HG03135 (cell line): ENCODE measurements around the gene POLA2.
"Not testable (repeated sequence)": the region's sequence is repeated elsewhere in the genome, so short reads cannot be mapped to it uniquely, and the experiment has no call there.

Experiments
- ATAC-seq: cut with Tn5 transposase; IDR thresholded peaks from one replicate; pipeline ENCODE4 v1.9.1; 2021; ENCODE audit warnings: mild to moderate bottlenecking, moderate library complexity; ENCODE audit not compliant: unreplicated experiment

Gene POLA2

DNA sequence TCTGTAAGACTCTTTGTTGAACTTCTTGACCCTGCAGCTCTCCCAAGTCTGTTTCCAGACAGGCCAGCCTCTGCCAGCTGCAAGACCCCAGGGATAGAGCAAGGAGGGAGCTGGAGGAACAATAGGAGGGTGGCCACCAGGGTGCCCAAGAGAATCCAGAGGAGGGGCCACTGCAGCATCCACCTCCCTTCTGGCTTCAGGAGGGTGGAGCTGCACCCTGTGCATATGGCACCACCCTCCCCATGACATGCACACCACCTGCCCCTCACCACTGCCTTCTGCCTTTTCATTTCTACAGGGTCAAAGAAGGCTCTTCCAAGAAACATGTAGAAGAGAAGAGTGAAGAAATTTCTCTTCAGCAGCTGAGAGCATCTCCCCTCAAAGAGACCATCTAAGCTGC, 20.1 kb upstream of the POLA2 start:
- no peak for ATAC-seq

DNA sequence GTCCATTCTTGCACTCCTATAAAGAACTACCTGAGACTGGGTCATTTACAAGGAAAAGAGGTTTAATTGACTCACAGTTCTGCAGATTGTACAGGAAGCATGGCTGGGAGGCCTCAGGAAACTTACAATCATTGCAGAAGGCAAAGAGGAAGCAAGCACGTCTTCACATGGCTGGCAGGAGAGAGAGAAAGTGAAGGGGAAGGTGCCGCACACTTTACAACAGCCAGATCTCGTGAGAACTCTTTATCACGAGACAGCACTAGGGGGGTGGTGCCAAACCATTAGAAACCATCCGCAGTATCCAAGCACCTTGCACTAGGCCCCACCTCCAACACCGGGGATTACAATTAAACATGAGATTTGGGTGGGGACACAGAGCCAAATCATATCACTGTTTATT, 19.4 kb upstream of the POLA2 start:
- no peak for ATAC-seq

DNA sequence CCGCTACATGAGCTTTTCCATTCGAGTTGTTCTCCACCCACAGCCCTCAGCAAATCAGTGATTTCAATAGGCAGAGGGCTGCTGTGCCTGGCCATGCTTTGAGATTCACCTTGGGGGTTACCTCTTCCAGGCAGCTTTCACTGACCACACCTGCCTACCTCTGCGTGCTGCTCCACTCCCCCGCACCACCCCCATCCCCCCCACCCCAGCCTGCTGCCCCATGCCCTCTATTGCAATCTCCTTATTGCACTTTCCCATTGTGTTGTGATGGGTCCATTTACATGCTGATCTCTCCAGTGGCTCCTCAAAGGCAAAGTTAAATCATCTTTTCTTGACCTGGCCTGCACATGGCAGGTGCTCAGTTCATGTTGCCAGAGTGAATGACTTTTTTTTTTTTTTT, 18.0 kb upstream of the POLA2 start:
- ATAC-seq = no peak

DNA sequence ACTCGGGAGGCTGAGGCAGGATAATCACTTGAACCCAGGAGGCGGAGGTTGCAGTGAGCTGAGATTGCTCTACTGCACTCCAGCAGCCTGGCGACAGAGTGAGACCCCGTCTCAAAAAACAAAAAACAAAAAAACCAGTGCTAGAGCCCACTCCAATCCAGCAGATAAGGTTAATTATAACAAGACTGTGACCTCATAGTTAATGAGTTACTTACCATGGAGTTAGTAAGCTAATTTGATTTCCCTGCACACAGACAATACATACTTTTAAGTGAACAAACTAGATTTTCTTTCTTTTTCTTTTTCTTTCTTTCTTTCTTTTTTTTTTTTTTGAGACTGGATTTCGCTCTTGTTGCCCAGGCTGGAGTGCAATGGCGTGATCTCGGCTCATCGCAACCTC, 16.7 kb upstream of the POLA2 start:
- ATAC-seq = not testable (repeated sequence)

DNA sequence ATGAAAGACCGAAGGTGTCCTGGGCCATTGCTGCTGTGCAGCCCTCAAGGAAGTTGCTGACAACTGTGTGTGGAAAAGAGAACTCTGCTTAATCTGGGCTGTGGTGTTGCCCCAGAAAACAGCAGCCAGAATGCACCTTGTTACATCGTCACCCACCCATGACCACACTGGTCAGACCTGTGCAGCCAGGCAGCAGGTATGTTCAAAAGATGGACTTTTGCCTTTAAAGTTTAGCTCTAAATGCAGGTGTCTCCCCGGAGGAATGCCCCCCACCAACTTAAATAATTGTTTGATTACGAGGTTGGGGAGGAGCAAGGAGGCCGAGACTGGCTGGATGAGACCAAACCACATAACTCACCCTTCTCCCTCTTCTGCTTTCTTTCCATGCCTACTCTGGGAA, 15.3 kb upstream of the POLA2 start:
- no peak for ATAC-seq

DNA sequence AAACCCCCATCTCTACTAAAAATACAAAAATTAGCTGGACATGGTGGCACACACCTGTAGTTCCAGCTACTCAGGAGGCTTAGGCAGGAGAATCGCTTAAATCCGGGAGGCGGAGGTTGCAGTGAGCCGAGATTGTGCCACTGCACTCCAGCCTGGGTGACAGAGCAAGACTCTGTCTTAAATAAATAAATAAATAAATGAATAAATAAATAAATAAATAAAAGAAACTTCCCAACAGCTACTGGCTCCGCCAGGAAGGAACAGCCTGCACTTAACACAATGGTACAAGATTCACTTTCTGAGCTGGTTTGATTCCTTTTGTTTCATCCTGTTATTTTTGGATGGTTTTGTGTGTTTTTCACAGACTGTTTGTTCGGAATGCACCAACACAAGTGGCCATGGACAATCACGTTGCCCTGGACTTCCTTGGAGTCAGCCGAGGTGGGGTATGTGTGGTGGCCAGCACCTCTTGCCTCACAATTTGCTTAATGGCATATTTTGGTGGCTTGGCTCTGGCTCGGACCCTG, 13.5 kb upstream of the POLA2 start:
- not testable (repeated sequence) for ATAC-seq

DNA sequence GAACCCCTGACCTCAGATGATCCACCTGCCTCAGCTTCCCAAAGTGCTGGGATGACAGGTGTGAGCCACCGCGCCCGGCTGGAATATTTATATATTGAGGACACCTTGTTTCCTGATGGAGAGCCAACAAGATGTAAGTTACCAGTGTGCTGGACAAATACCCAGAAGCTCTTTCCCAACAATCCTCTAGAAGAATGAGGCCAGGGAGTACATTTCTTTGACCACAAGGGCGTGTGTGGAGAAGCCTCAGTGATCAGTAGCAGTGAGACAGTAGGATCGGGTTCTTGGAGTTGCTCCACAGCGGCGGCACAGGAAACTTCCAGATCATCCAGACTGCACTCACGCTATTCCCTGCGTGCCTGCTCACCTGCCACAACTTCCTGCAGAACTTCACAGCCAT, 10.3 kb upstream of the POLA2 start:
- no peak for ATAC-seq

DNA sequence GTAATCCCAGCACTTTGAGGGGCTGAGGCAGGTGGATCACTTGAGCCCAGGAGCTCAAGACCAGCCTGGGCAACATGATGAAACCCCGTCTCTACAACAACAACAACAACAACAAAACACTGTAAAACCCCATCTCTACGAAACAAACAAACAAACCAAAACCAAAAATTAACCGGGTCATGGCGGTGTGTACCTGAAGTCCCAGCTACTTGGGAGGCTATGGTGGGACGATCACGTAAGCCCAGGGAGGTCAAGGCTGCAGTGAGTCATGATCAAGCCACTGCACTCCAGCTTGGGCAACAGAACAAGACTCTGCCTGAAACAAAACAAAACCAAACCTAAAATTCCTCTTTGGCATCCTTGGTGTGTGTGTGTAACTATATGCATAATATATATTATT, 7.0 kb upstream of the POLA2 start:
- ATAC-seq = no peak

DNA sequence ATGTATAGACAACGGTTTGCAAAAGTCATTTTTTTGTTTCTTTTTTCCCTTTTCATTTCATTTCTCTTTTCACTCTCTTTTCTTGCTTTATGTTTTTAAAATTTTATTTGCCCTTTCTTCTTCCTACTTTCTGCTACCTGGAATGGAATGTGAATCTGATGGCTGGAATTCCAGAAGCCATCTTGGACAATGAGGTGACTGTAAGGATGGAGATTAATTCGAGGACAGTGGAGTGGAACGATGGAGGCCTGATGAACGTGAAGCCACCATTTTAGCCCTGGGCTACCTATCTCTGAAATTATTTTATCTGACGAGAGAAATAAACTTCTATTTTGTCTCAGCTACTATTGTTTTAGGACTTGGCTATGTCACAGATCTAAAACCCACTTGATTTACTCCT, 2.8 kb upstream of the POLA2 start:
- no peak for ATAC-seq

DNA sequence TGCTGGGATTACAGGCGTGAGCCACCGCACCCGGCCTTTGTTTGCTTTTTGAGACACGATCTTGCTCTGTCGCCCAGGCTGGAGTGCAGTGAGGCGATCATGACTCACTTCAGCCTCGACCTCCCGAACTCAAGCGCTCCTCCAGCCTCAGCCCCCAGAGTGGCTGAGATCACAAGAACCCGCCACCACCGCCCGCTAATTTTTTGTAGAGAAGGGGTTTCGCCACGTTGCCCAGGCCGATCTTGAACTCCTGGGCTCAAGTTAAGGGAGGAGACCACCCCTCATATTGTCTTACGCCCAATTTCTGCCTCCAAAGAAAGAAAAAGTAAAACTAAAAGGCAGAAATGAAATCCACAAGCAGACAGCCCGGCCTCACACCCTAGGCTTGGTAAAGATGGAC, 1.5 kb upstream of the POLA2 start:
- no peak for ATAC-seq

DNA sequence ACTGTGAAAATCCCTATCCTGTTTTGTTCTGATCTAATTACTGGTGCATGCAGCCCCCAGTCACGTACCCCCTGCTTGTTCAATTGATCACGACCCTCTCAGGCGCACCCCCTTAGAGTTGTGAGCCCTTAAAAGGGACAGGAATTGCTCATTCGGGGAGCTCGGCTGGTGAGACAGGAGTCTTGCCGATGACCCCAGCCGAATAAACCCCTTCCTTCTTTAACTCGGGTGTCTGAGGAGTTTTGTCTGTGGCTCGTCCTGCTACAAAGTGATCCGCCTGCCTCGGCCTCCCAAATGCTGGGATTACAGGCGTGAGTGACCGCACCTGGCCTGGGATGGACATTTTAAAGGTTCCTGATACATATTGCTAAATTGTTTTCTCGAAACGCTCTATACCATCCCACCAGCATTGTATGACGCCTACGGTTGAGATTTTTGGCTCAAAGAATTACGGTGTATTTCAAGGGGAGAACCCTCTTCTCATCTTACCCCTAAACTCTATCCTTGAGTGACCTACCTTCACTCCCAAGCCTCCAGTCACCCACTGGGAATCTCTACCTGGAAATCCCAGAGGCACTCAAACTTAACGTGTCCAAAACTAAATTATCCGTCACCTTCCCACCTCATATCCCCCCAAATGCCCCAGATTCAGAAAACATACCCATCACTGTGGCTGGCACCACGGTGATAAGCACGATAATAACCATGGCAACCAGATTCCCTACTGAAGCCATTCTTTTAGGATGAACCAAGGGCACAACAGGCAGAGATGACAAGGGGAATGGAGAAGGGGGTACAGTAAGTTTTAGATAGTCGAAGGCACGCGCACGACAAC, 789 bp upstream of the POLA2 start:
- ATAC-seq = peak; percentile 24

DNA sequence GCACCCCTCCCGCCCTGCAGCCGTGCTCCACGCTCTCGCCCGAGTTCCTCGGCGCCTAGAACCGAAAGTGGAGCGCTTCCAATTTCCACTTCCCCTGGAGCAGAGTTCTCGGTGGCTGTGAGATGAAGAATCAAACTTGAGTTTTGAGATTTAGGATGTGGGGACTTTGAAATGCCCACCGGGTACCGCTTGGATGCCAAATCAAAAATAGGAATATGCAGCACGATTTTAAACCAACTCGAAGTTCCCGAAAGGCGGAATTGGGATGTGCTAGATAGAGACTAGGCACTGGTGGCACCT, 569 bp downstream of the POLA2 start:
- peak; percentile 2 for ATAC-seq

DNA sequence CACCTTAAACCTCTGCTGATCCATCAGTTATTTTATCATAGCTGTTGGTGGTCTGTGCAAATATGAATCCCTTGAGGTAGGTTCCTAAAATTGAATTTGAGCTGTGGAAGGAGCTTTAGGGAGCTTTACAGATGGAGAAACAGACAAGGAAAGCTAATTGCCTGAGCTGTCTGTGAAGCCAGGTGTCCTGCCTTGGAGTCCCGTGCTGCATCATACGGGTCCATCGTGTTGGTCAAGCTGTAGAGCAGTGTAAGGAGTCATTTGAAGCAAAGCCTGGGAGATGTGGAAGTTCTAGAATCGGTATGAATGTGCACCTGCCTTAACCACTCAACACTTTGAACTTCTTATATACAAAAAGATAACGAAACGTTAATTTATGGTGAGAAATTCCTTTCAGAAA, 1.0 kb downstream of the POLA2 start:
- ATAC-seq = no peak

DNA sequence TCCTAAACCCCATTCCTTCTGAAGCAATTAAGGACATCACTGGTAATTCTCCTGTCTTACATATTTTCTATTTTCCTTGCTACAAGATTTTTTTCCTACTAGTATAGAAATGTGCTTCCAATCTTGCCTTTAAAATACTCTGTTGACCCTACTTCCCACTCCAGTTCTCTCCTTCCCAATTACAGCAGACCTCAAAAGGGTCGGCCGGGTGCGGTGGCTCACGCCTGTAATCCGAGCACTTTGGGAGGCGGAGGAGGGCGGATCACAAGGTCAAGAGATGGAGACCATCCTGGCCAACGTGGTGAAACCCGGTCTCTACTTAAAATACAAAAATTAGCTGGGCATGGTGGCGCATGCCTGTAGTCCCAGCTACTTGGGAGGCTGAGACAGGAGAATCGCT, 3.0 kb downstream of the POLA2 start:
- not testable (repeated sequence) for ATAC-seq

DNA sequence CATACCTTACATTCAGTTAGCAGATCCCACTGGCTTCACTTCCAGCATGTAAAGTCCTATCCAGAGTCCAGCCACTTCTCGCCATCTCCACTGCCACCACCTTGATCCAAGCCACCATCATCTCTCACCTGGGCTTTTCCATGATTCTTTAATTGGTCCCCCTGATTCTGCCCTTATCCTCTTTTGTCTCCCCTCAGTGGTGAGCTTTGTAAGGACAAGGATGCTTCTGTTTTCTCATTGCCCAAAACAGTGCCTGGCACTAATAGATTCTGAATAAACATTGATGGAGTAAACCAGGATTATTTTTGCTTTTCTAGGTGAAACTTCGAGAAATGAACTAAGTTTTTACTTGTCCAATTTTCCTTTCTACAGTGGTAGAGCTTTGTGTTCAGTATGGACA, 4.4 kb downstream of the POLA2 start:
- ATAC-seq = no peak

DNA sequence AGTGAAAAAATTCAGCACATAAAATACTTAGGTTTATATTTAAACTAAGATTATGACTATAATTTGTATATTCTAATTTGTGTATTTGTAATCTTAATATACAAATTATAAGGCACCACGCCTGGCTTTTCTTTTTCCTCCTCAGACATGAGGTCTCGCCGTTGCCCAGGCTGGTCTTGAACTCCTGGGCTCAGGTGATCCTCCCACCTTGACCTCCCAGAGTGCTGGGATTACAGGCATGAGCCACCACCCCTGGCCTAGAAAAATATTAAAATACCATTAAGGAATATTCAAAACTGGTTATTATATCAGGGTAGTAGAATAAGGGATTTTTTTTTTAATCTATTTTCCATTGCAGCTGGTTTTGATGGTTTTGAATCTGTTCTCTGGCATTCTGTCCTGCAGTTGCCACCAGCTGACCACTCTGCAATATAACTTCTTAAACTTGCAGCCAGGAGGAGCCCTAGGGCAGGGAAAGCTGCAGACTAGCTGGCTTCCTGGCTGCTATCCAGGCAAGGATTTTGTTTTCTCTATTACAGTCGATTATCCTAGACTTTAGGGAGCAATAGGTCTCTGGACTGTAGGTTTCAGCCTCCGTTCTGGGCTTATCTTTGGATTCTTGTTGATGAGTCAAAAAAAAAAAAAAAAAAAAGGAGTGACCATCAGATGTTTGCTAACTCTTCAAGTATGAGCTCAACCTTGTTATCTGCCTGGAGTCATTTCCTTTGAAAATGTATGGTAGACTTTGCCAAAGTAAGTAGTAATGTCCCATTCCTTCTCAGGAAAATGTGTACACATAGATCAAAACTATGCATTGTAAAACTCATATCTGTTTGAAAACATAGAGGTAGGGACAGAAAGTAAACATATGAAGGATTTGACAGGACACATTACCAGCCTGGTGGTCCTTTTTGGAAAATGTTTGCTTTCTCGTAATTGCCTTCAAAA, 13.2 kb downstream of the POLA2 start:
- no peak for ATAC-seq

DNA sequence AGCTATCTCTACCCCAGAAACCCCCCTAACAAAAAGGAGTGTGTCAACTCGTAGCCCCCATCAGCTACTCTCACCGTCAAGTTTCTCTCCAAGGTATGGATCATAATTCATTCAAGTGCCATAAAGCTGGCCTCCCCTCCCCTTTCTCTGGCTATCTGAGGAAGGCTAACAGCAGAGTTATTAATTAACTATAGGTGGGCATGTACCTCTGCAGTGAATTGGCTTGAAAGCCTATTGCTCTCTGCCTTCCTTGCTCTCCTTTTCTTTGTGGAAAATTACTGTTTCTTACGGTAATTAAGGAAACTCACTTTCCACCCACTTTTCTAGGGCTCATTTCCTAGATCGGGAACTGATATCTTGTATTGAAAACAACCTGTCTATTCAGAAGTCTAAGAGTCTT, 14.1 kb downstream of the POLA2 start:
- no peak for ATAC-seq

DNA sequence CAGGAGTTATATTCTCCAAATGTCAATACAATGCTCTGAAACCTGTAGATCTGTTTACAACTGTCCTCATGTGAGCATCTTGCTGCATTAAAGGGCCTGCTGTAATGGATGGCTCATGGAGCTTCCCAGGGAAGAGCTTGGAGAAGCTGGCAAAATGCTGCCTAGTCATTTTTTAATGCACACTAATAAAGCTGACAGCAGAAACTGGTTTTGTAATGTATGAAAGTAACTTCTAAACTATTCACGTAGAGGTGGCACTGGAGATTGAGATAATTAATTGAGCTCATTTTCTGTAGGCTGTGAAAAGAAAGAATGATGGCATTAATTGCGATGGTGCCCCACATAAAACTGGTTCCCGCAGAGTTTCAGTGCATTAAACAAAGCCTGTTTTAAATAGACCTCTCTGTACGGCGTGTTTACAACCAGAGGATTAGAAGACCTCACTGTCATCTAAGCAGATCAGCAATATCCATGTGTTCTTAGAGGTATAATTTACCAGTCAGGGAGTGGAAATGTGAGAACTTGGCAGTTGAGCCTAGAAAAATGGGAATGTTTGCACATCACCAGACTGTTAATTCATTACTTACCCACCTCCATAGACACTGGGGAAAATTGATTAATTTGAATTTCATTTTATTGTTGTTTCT, 16.0 kb downstream of the POLA2 start:
- ATAC-seq = no peak

DNA sequence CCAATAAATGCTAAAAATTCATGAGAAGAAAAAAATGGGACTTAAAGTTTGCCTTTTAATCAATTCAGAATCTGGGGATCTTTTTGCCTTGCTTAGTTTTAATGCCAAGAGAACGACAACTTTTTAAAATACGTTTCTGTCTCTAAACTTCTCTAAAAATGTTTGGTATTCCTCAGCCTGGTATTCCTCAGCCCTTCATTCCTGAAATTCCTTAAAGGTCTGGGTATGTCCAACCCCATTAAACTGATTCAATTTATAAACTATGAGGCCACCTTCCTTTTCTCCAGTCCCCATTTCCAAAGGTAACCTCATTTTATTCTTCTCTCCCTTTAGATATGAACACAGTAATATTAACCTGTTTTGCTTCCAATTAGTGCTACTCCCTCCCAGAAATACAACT, 16.6 kb downstream of the POLA2 start:
- ATAC-seq = no peak

DNA sequence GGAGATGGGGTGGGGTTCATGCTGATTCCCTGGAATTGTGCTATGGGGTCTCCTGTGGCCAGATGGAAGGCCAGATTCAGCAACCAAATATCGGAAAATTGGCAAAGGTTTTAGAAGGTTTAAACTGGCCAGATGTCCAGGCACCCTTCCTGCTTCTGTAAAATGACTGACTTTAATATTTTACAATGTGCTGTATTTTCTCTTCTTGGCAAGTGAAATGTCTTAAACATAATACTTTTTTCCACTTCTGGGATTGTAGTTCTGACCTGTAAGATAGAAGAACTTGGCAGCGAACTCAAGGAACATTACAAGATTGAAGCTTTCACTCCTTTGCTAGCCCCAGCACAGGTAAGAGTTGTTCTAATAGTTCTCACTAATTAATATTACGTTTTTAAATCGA, 17.5 kb downstream of the POLA2 start:
- no peak for ATAC-seq

DNA sequence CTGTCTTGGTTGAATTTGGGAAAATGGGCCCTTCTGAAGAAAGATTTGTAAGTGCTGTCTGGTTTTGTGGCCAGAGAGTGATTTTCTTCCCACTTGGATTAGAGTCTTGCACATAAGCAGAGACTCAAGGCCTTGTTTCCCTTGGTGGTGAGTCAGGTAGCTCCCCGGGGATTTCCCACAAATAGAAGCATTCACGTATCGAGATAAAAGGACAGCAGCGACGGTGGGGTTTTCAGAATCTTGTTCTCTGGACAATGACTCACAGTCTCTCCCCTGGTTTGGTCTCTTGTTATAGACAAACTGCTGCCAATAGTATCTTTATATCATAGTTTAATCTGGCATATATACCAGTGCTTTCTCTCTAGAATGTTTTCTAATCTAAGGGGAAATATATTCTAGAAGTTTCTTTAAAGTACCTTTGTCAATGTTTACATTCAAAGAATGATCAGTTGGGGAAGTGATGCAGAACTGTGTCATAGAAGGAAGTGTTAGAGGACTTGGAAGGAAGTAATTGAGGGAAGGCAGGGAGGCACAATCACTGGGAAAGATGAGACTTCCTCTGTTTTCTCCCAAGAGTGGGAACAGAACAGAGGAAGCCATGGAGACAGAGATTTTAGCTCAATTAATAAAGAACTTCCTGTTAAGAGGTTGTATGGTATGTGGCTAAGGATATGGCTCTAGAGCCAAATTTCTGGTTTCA, 18.1 kb downstream of the POLA2 start:
- no peak for ATAC-seq
